NB4 (cell line): ENCODE results near the gene TNFRSF17.

Experiments
- CTCF ChIP-seq: IDR thresholded peaks from one replicate; pipeline ENCODE4 v1.5.1; 2012; ENCODE audit warnings: low read depth, low read length
- POLR2A ChIP-seq: IDR thresholded peaks from 2 replicates; pipeline ENCODE4 v1.6.1; 2011; ENCODE audit warnings: mild to moderate bottlenecking; ENCODE audit not compliant: insufficient read length; ENCODE audit errors: extremely low read depth
- TF ChIP-seq, protein P1 (sequence below): IDR thresholded peaks from 2 replicates; pipeline ENCODE4 v1.6.1; 2011; ENCODE audit warnings: low read depth, low read length

DNA sequence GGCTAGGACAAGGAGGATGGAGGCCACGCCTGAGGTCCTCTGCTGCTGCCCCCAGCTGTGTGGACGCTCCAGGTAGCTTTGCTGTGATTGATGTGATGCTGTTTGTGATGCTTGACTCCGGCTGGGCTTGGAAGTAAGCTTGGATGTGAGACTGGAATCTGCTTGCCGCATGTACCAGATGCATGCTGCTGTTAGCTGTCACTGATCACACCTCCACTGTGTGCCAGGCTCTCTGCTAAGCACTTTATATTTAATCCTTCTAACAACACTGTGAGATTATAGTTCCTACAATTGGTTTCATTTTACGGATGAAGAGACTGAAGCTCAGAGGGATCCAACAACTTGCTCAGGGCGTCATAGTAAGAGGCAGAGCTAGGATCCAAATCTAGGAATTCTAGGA is 35.0 kb downstream of the TNFRSF17 start:
- TF ChIP-seq, protein P1, sequence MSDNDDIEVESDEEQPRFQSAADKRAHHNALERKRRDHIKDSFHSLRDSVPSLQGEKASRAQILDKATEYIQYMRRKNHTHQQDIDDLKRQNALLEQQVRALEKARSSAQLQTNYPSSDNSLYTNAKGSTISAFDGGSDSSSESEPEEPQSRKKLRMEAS: no peak
- TF ChIP-seq CTCF (no peak), POLR2A (no peak)
